Fibroblast of villous mesenchyme (primary cell): ENCODE measurements around the gene COMT. TPM values are rescaled to one million over a fixed set of nuclear protein-coding genes. Genes with fewer than 3 reads are reported as not detected.
A peak's percentile ranks its signal among the peaks of the same experiment; 100 is the strongest.

Experiments used
- DNase-seq: peaks from one replicate; pipeline ENCODE4 v3.0.0-alpha.2; 2010; ENCODE audit warnings: low read depth
- H3K4me3 ChIP-seq: 2 replicates; pipeline ENCODE4 v1.5.1; 2011; ENCODE audit warnings: low read depth, mild to moderate bottlenecking, low read length
- total RNA-seq: library from RNA; depleted of rRNA; stranded (reverse); fragments of >200 nt; gene quantifications from 2 replicates; pipeline ENCODE4 v1.2.3, GENCODE V29; 2012
- TF ChIP-seq, protein P1 (sequence below): IDR thresholded peaks from 2 replicates; pipeline ENCODE4 v1.5.1; 2012; ENCODE audit warnings: low read depth, mild to moderate bottlenecking, low read length; ENCODE audit not compliant: insufficient read depth

The COMT gene
- total RNA-seq, 1 donor, result 173 TPM

DNA sequence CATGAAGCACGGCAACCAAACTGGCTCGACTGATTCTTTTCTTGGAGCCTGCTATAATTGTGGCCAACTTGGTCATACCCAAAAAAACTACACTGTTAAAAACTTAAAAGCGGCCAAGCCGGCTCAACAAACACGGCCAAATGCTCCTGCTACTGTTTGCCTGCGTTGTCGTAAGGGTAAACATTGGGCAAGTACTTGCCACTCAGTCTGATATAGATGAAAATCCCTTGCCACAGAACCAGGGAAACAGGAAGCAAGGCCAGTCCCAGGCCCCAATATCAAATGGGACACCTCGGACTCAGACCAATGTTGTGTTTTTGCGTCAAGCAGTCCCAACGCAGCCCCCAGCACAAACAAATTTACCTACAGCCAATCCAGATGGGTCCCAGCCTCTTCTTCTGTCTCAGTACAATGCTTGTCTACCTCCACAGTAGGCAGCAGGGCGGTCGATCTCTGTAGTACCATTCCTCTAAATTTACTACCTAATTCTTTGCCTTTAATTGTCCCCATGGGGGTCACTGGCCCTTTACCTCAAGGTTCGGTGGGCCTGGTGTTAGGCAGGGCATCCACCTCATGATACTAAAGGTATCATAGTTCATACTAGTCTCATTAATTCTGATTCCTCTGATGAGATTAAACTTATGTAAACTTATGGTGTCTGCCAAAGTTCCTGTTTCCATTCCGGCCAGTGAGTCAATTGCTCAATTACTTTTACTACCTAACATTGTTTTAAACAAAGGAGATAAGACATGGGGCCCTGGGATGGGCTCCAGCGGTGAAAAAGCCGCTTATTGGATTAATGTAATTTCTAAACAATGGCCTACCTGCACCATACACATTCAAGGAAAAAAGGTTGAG lies 3.7 kb upstream of the COMT start:
- DNase-seq, result peak; percentile 75
- TF ChIP-seq, protein P1, sequence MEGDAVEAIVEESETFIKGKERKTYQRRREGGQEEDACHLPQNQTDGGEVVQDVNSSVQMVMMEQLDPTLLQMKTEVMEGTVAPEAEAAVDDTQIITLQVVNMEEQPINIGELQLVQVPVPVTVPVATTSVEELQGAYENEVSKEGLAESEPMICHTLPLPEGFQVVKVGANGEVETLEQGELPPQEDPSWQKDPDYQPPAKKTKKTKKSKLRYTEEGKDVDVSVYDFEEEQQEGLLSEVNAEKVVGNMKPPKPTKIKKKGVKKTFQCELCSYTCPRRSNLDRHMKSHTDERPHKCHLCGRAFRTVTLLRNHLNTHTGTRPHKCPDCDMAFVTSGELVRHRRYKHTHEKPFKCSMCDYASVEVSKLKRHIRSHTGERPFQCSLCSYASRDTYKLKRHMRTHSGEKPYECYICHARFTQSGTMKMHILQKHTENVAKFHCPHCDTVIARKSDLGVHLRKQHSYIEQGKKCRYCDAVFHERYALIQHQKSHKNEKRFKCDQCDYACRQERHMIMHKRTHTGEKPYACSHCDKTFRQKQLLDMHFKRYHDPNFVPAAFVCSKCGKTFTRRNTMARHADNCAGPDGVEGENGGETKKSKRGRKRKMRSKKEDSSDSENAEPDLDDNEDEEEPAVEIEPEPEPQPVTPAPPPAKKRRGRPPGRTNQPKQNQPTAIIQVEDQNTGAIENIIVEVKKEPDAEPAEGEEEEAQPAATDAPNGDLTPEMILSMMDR, result no peak
- no peak overlapping the region for H3K4me3 ChIP-seq

DNA sequence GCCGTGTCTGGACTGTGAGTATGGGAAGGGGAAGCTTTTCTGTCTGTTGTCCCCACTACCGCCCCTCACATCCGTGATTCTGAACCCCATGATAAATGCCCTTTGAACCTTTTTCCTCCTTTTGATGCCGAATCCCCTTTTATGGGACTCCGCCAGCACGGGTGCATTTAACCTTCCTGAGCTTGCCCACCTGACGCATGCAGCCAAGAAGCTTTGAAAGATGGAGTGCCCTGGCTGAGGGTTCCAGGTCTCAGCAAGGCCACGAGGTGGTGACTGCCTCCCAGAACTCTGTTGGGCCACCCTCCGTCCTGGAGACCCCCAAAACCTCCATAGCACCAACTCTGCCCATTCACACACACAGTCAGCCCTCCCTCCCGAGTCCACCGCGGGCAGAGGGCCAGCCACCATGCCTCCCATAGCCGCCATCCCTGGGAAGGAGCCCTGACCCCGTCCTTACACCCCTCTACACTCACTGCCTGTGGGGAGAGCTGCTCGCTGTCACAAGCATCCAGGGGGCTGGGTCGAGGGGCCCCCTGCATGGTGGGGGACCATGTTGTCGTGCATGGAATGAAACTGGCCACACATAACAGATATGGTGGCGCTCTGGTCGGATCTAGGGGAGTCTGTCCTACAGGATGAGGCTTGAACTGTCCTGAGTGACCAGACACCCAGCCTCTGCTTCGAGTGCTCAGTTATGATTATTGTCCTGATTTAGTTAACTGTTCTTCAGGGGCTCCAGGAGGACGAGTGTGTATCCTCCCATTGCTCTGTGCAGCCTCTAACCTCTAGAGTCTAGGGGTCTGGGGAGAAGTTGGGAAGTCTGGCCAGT lies 822 bp upstream of the COMT start:
- DNase-seq, result no peak
- H3K4me3 ChIP-seq, result peak overlapping the region; percentile 69
- TF ChIP-seq, protein P1, result no peak

DNA sequence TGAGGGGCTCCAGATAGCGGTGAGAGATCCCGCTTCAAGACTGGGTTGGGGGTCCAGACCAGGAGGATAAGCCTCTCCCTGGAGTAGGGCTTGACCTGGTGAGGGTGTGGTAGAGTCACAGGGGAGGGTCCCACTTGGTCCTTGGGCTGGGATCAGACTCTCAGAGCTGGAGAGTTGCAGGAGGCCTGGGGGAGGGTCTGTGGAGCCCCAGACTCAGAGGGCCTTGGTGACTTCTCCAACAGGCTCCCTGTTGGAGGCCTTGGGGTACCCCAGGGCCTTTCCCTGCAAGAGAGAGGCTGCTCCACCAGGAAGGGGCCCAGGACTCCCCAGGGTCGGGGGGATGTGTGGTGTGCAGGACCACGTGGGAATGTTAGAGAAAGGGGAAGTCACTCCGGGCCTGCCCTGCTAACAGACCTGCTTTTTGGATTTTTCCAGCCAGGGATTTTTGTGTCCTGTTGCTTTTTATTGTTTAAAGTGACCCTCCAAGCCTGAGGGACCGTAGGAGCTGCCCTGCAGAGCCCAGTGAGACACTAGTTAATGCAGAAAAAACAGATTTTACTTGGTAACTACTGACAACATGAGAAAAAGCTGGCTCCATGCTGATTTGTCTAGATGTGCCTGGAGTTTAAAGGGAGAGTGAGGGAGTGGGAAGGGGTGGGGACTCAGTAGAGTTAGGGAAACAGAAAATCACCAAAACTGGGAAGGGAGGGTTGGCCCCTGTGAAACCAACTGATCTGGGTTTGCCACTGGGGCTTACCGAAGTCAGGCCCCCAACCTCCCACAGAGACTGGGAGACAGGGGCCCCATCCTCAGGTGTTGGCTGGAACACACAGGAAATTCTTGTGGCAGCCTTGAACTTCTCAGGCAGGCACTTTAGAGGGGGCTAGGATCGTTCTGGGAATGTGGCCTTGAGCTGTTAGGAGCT lies 847 bp downstream of the COMT start:
- DNase-seq, result peak; percentile 69
- TF ChIP-seq, protein P1, result no peak
- H3K4me3 ChIP-seq, result peak overlapping the region; percentile 69

DNA sequence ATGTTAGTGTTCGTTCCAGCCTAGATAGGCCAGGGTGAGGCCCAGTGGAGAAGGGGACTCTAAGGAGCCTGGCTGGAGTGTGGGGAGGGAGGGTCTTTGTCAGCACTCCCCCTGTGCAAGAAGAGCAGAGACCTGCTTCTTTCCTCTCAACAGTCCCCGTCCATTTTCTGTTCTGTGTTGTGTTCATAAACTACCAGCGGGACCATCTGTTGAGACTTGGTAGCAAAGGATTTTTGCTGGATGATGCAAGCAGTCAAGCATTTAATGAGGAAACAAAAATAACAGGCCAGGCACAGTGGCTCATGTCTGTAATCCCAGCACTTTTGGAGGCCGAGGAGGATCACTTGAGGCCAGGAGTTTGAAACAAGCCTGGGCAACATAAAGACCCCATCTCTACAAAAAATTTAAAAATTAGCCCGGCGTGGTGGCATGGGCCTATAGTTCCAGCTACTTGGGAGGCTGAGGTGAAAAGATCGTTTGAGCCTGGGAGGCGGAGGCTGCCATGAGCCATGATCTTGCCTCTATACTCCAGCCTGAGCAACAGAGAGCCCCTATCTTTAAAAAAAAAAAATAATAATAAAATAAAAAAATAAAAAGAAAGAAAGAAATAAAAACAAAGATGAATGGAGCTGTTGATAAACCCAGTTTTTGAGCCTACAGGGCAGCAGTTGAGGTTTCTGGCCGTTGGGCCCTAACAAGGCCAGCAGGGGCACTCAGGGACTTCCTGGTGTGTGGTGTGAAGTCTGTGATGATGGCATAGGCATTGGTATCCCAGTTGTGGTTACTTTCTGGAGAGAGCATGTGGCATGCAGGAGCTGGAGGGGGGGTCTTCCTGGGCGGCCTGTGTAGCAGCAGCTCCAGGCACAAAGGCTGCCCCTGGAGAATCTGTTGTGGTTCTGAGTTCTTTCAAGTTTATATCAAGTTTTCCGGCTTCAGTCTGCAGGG lies 1.8 kb downstream of the COMT start:
- DNase-seq, result peak; percentile 95

DNA sequence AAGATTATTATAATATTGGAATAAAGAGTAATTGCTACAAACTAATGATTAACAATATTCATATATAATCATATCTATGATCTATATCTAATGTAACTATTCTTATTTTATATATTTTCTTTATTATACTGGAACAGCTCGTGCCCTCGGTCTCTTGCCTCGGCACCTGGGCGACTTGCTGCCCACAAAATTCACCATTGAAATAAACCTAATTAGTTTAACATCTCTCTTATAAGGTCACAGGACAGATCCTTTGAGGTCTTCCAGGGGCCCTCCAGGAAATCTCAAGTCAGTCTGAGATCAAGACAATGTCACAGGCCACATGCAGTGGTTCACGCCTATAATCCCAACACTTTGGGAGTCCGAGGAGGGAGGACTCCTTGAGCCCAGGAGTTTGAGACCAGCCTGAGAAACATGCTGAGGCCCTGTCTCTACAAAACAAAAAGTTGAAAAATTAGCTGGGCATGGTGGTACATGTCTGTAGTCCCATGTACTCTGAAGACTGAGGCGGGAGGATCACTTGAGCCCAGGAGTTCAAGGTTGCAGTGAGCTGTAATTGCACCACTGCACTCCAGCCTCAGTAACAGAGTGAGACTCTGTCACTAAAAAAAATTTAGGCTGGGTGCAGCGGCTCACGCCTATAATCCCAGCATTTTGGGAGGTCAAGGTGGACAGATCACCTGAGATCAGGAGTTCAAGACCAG lies 6.6 kb downstream of the COMT start:
- TF ChIP-seq, protein P1, result no peak
- no peak overlapping the region for H3K4me3 ChIP-seq
- DNase-seq, result no peak

More for the DNA sequence above, 1.8 kb downstream of the COMT start:
- TF ChIP-seq, protein P1, result peak; percentile 20
- peak overlapping the region; percentile 69 for H3K4me3 ChIP-seq
